K562 (cell line): ENCODE results near the gene MOCOS.

Source experiments
- EZH2 ChIP-seq: IDR thresholded peaks from 2 replicates; pipeline ENCODE4 v1.6.1; 2012; ENCODE audit warnings: low read depth, mild to moderate bottlenecking, inconsistent platforms, low read length, borderline replicate concordance
- MAX ChIP-seq: sonication (generic); formaldehyde crosslinking; IDR thresholded peaks from 2 replicates; pipeline ENCODE4 v1.9.0; 2022; ENCODE audit warnings: mild to moderate bottlenecking, missing genetic modification reagents
- MBD2 ChIP-seq: sonication (generic); IDR thresholded peaks from 2 replicates; pipeline ENCODE4 v1.6.1; 2016; ENCODE audit warnings: low read depth, borderline replicate concordance
- POLR2A ChIP-seq: fragments of 450-650 bp; conservative IDR thresholded peaks from 2 replicates; pipeline ENCODE4 v1.6.1; 2016

GRCh38 chr18:36162981-36163380, 24.3 kb upstream of the MOCOS start:
- no peak for TF ChIP-seq MBD2
- no peak for TF ChIP-seq MAX
- TF ChIP-seq EZH2: no peak
- TF ChIP-seq POLR2A: no peak
